Measurements from ENCODE around the gene KLF17. TPM values are rescaled to one million over a fixed set of nuclear protein-coding genes. Genes with fewer than 3 reads are reported as not detected.

Gene KLF17
- total and polyA plus RNA-seq, 2 donors (not counting 1 experiment from before 2014, with no cell fraction given): not detected

GRCh38 chr1:44157903-44158302, 39.3 kb downstream of the KLF17 start:
- Histone ChIP-seq H3K36me3 (replicated peaks in 1 of 2; ENCODE audit: control extremely low read depth in 1 of 2, control insufficient read depth in 1 of 2, extremely low read depth in 1 of 2, insufficient read depth in 2 of 2, low read length in 1 of 2) (no peaks in the 10 kb centered on the region), H3K4me2 (replicated peaks; ENCODE audit: low read depth, low read length, poor library complexity, severe bottlenecking) (no peak overlapping the region), H2AFZ (ENCODE audit: insufficient read depth, low read depth, low read length, poor library complexity, severe bottlenecking) (no peak overlapping the region), H3K4me1 (ENCODE audit: control insufficient read depth in 2 of 2, insufficient read depth in 2 of 2, low read length in 2 of 2) (no peaks in the 10 kb centered on the region), H3K79me2 (ENCODE audit: control insufficient read depth, insufficient read depth, low read length) (no peaks in the 10 kb centered on the region), H3K27me3 (replicated peaks in 1 of 4; ENCODE audit: control extremely low read depth in 1 of 4, control insufficient read depth in 3 of 4, insufficient read depth in 4 of 4, low read length in 3 of 4) (no peaks in the 10 kb centered on the region), H3K4me3 (ENCODE audit: control extremely low read depth in 1 of 5, extremely low read depth in 1 of 5, insufficient read depth in 1 of 5, low read depth in 2 of 5, low read length in 4 of 5) (no peak overlapping the region), H3K9ac (ENCODE audit: low read length) (no peak overlapping the region), H4K20me1 (ENCODE audit: control insufficient read depth, insufficient read depth, low read length, poor library complexity, severe bottlenecking) (no peaks in the 10 kb centered on the region), H3K27ac (ENCODE audit: low read length in 2 of 2) (no peak overlapping the region), H3K9me3 (ENCODE audit: control extremely low read depth in 1 of 3, control insufficient read depth in 2 of 3, insufficient read depth in 1 of 3, low read length in 2 of 3) (no peaks in the 10 kb centered on the region)
- Mint-ChIP-seq H3K4me3 (no peak overlapping the region), H3K4me1 (no peaks in the 10 kb centered on the region), H3K27me3 (peaks cover 5% of the 10 kb centered on the region), H3K9me3 (ENCODE audit: insufficient read depth) (peaks cover 2% of the 10 kb centered on the region), H3K27ac (no peak overlapping the region)
- 100% methylated on average over 1 of the region's 1 CpG for WGBS (ENCODE audit: insufficient coverage)
- POLR2A ChIA-PET: no interaction called here
- no peak for TF ChIP-seq EZH2 (IDR thresholded peaks at IDR 0.05; ENCODE audit: borderline replicate concordance, insufficient read depth, low read depth, low read length, poor library complexity, severe bottlenecking)
- no peak for TF ChIP-seq CTCF (IDR thresholded peaks at IDR 0.05)
- no peak for ATAC-seq (ENCODE audit: low read depth)
- CTCF ChIA-PET: no interaction called here
- DNase-seq: no peak
- intact Hi-C loops (cut with micrococcal nuclease): no loop called here

- Histone ChIP-seq H4K20me1 (ENCODE audit: control insufficient read depth, insufficient read depth, low read length, poor library complexity, severe bottlenecking) (no peaks in the 10 kb centered on the region), H3K9ac (ENCODE audit: low read length) (no peak overlapping the region), H3K4me3 (ENCODE audit: control extremely low read depth in 1 of 5, extremely low read depth in 1 of 5, insufficient read depth in 1 of 5, low read depth in 2 of 5, low read length in 4 of 5) (no peak overlapping the region), H2AFZ (ENCODE audit: insufficient read depth, low read depth, low read length, poor library complexity, severe bottlenecking) (no peak overlapping the region), H3K36me3 (replicated peaks in 1 of 2; ENCODE audit: control extremely low read depth in 1 of 2, control insufficient read depth in 1 of 2, extremely low read depth in 1 of 2, insufficient read depth in 2 of 2, low read length in 1 of 2) (no peaks in the 10 kb centered on the region), H3K27ac (ENCODE audit: low read length in 2 of 2) (no peak overlapping the region), H3K79me2 (ENCODE audit: control insufficient read depth, insufficient read depth, low read length) (no peaks in the 10 kb centered on the region), H3K9me3 (ENCODE audit: control extremely low read depth in 1 of 3, control insufficient read depth in 2 of 3, insufficient read depth in 1 of 3, low read length in 2 of 3) (no peaks in the 10 kb centered on the region), H3K4me1 (ENCODE audit: control insufficient read depth in 2 of 2, insufficient read depth in 2 of 2, low read length in 2 of 2) (no peaks in the 10 kb centered on the region), H3K27me3 (replicated peaks in 1 of 4; ENCODE audit: control extremely low read depth in 1 of 4, control insufficient read depth in 3 of 4, insufficient read depth in 4 of 4, low read length in 3 of 4) (no peaks in the 10 kb centered on the region), H3K4me2 (replicated peaks; ENCODE audit: low read depth, low read length, poor library complexity, severe bottlenecking) (no peak overlapping the region)
- intact Hi-C loops (cut with micrococcal nuclease): no loop called here
- H3K9me3 Mint-ChIP-seq (ENCODE audit: insufficient read depth): peaks cover 2% of the 10 kb centered on the region
- no peak for ATAC-seq (ENCODE audit: low read depth)
- no peaks in the 10 kb centered on the region for H3K4me1 Mint-ChIP-seq
- H3K4me3 Mint-ChIP-seq: no peak overlapping the region
- H3K27ac Mint-ChIP-seq: no peak overlapping the region
- DNase-seq: no peak
- ChIA-PET CTCF (no interaction called here), POLR2A (no interaction called here)
- TF ChIP-seq CTCF (IDR thresholded peaks at IDR 0.05) (no peak), EZH2 (IDR thresholded peaks at IDR 0.05; ENCODE audit: borderline replicate concordance, insufficient read depth, low read depth, low read length, poor library complexity, severe bottlenecking) (no peak)
- no peaks in the 10 kb centered on the region for H3K27me3 Mint-ChIP-seq
Observed at GRCh38 chr1:44158871-44159270, 40.2 kb downstream of the KLF17 start.
